ENCODE measurements around the gene LPAR6.
A peak's percentile ranks its signal among the peaks of the same experiment; 100 is the strongest.

The LPAR6 gene

GRCh38 chr13:48383384-48383783 lies 29.5 kb downstream of the LPAR6 start:
- no peaks in the 10 kb centered on the region for H3K79me2 ChIP-seq (ENCODE audit: control insufficient read depth, insufficient read depth, low read length)
- H3K79me1 ChIP-seq (ENCODE audit: low read length) = no peaks in the 10 kb centered on the region
- no peak overlapping the region for H2AK5ac ChIP-seq (ENCODE audit: low read length)
- H2BK120ac ChIP-seq (ENCODE audit: low read depth, low read length) = no peak overlapping the region
- no peak overlapping the region for H4K8ac ChIP-seq (ENCODE audit: low read depth, low read length)
- H3K9ac ChIP-seq (ENCODE audit: low read length) = no peak overlapping the region
- H2BK5ac ChIP-seq (ENCODE audit: low read length) = no peak overlapping the region
- H3K36me3 ChIP-seq (ENCODE audit: control insufficient read depth, insufficient read depth, low read length) = no peaks in the 10 kb centered on the region
- H3K56ac ChIP-seq (ENCODE audit: low read length) = no peak overlapping the region
- H3K4ac ChIP-seq (ENCODE audit: low read depth, low read length) = no peak overlapping the region
- no peak overlapping the region for H3K27ac ChIP-seq (ENCODE audit: low read depth, low read length)
- no peak overlapping the region for H3K18ac ChIP-seq (ENCODE audit: low read length)
- H3K23ac ChIP-seq (ENCODE audit: low read length) = no peak overlapping the region
- no peak overlapping the region for H3K4me2 ChIP-seq (ENCODE audit: low read length)
- no peak overlapping the region for H4K5ac ChIP-seq (ENCODE audit: low read length)
- H3K4me3 ChIP-seq (ENCODE audit: low read length) = no peak overlapping the region
- no peak for DNase-seq
- no peaks in the 10 kb centered on the region for H3K4me1 ChIP-seq (ENCODE audit: control insufficient read depth, low read depth, low read length)
- WGBS (ENCODE audit: extremely low coverage, insufficient coverage, low lambda C conversion rate) = no CpG with 5 or more reads among the region's 2 CpGs
- H3K27me3 ChIP-seq (ENCODE audit: insufficient read depth, low read length, poor library complexity) = no peaks in the 10 kb centered on the region
- H2BK15ac ChIP-seq (replicated peaks; ENCODE audit: low read depth) = no peak overlapping the region

- Histone ChIP-seq H3K56ac (ENCODE audit: low read length) (no peak overlapping the region), H3K36me3 (ENCODE audit: control insufficient read depth, insufficient read depth, low read length) (no peaks in the 10 kb centered on the region), H3K4me2 (ENCODE audit: low read length) (no peak overlapping the region), H3K18ac (ENCODE audit: low read length) (no peak overlapping the region), H3K27ac (ENCODE audit: low read depth, low read length) (no peak overlapping the region), H2AK5ac (ENCODE audit: low read length) (no peak overlapping the region), H3K4me1 (ENCODE audit: control insufficient read depth, low read depth, low read length) (no peaks in the 10 kb centered on the region), H3K79me2 (ENCODE audit: control insufficient read depth, insufficient read depth, low read length) (no peaks in the 10 kb centered on the region), H3K79me1 (ENCODE audit: low read length) (no peaks in the 10 kb centered on the region), H2BK5ac (ENCODE audit: low read length) (no peak overlapping the region), H2BK15ac (replicated peaks; ENCODE audit: low read depth) (no peak overlapping the region), H2BK120ac (ENCODE audit: low read depth, low read length) (no peak overlapping the region), H3K23ac (ENCODE audit: low read length) (no peak overlapping the region), H3K9ac (ENCODE audit: low read length) (no peak overlapping the region), H3K4me3 (ENCODE audit: low read length) (no peak overlapping the region), H3K27me3 (ENCODE audit: insufficient read depth, low read length, poor library complexity) (no peaks in the 10 kb centered on the region), H4K5ac (ENCODE audit: low read length) (no peak overlapping the region), H3K4ac (ENCODE audit: low read depth, low read length) (no peak overlapping the region), H4K8ac (ENCODE audit: low read depth, low read length) (no peak overlapping the region)
- DNase-seq = no peak
Observed at GRCh38 chr13:48380581-48380980, 32.3 kb downstream of the LPAR6 start.

GRCh38 chr13:48377857-48378256 lies 35.1 kb downstream of the LPAR6 start:
- no peaks in the 10 kb centered on the region for H3K79me1 ChIP-seq (ENCODE audit: low read length)
- H2BK5ac ChIP-seq (ENCODE audit: low read length) = no peak overlapping the region
- H3K36me3 ChIP-seq (ENCODE audit: control insufficient read depth, insufficient read depth, low read length) = no peaks in the 10 kb centered on the region
- WGBS (ENCODE audit: extremely low coverage, insufficient coverage, low lambda C conversion rate) = no CpG with 5 or more reads among the region's 2 CpGs
- no peak overlapping the region for H3K9ac ChIP-seq (ENCODE audit: low read length)
- H2BK120ac ChIP-seq (ENCODE audit: low read depth, low read length) = no peak overlapping the region
- H2BK15ac ChIP-seq (replicated peaks; ENCODE audit: low read depth) = no peak overlapping the region
- DNase-seq = no peak
- no peak overlapping the region for H3K4me2 ChIP-seq (ENCODE audit: low read length)
- no peaks in the 10 kb centered on the region for H3K79me2 ChIP-seq (ENCODE audit: control insufficient read depth, insufficient read depth, low read length)
- no peak overlapping the region for H3K23ac ChIP-seq (ENCODE audit: low read length)
- no peak overlapping the region for H3K27ac ChIP-seq (ENCODE audit: low read depth, low read length)
- no peak overlapping the region for H2AK5ac ChIP-seq (ENCODE audit: low read length)
- H4K5ac ChIP-seq (ENCODE audit: low read length) = no peak overlapping the region
- H4K8ac ChIP-seq (ENCODE audit: low read depth, low read length) = no peak overlapping the region
- no peaks in the 10 kb centered on the region for H3K27me3 ChIP-seq (ENCODE audit: insufficient read depth, low read length, poor library complexity)
- no peak overlapping the region for H3K4ac ChIP-seq (ENCODE audit: low read depth, low read length)
- H3K4me3 ChIP-seq (ENCODE audit: low read length) = no peak overlapping the region
- no peak overlapping the region for H3K56ac ChIP-seq (ENCODE audit: low read length)
- H3K18ac ChIP-seq (ENCODE audit: low read length) = no peak overlapping the region
- no peaks in the 10 kb centered on the region for H3K4me1 ChIP-seq (ENCODE audit: control insufficient read depth, low read depth, low read length)

- no peak overlapping the region for H2BK15ac ChIP-seq (replicated peaks; ENCODE audit: low read depth)
- no peaks in the 10 kb centered on the region for H3K36me3 ChIP-seq (ENCODE audit: control insufficient read depth, insufficient read depth, low read length)
Observed at GRCh38 chr13:48370815-48371214, 42.1 kb downstream of the LPAR6 start.

GRCh38 chr13:48369988-48370387 lies 42.9 kb downstream of the LPAR6 start:
- Histone ChIP-seq H2AK5ac (ENCODE audit: low read length) (no peak overlapping the region), H3K36me3 (ENCODE audit: control insufficient read depth, insufficient read depth, low read length) (no peaks in the 10 kb centered on the region), H3K4me3 (ENCODE audit: low read length) (no peak overlapping the region), H2BK5ac (ENCODE audit: low read length) (no peak overlapping the region), H3K27ac (ENCODE audit: low read depth, low read length) (no peak overlapping the region), H2BK120ac (ENCODE audit: low read depth, low read length) (no peak overlapping the region), H3K9ac (ENCODE audit: low read length) (no peak overlapping the region), H3K4me2 (ENCODE audit: low read length) (no peak overlapping the region), H2BK15ac (replicated peaks; ENCODE audit: low read depth) (no peak overlapping the region), H3K18ac (ENCODE audit: low read length) (peak overlapping the region; percentile 39), H3K27me3 (ENCODE audit: insufficient read depth, low read length, poor library complexity) (no peaks in the 10 kb centered on the region), H4K8ac (ENCODE audit: low read depth, low read length) (no peak overlapping the region), H3K4me1 (ENCODE audit: control insufficient read depth, low read depth, low read length) (no peaks in the 10 kb centered on the region), H3K4ac (ENCODE audit: low read depth, low read length) (no peak overlapping the region), H3K56ac (ENCODE audit: low read length) (no peak overlapping the region), H3K79me1 (ENCODE audit: low read length) (no peaks in the 10 kb centered on the region), H4K5ac (ENCODE audit: low read length) (no peak overlapping the region), H3K23ac (ENCODE audit: low read length) (no peak overlapping the region), H3K79me2 (ENCODE audit: control insufficient read depth, insufficient read depth, low read length) (no peaks in the 10 kb centered on the region)
- no peak for DNase-seq
- no CpG with 5 or more reads among the region's 1 CpG for WGBS (ENCODE audit: extremely low coverage, insufficient coverage, low lambda C conversion rate)

More at GRCh38 chr13:48370815-48371214, 42.1 kb downstream of the LPAR6 start:
- no CpG with 5 or more reads among the region's 2 CpGs for WGBS (ENCODE audit: extremely low coverage, insufficient coverage, low lambda C conversion rate)
- Histone ChIP-seq H2BK120ac (ENCODE audit: low read depth, low read length) (no peak overlapping the region), H3K27ac (ENCODE audit: low read depth, low read length) (no peak overlapping the region), H3K79me1 (ENCODE audit: low read length) (no peaks in the 10 kb centered on the region), H2AK5ac (ENCODE audit: low read length) (no peak overlapping the region), H3K4me1 (ENCODE audit: control insufficient read depth, low read depth, low read length) (no peaks in the 10 kb centered on the region), H2BK5ac (ENCODE audit: low read length) (no peak overlapping the region), H3K4ac (ENCODE audit: low read depth, low read length) (no peak overlapping the region), H4K5ac (ENCODE audit: low read length) (no peak overlapping the region), H3K18ac (ENCODE audit: low read length) (no peak overlapping the region), H3K4me2 (ENCODE audit: low read length) (no peak overlapping the region), H3K9ac (ENCODE audit: low read length) (no peak overlapping the region), H3K4me3 (ENCODE audit: low read length) (no peak overlapping the region), H3K79me2 (ENCODE audit: control insufficient read depth, insufficient read depth, low read length) (no peaks in the 10 kb centered on the region), H3K23ac (ENCODE audit: low read length) (no peak overlapping the region), H3K27me3 (ENCODE audit: insufficient read depth, low read length, poor library complexity) (no peaks in the 10 kb centered on the region), H4K8ac (ENCODE audit: low read depth, low read length) (no peak overlapping the region), H3K56ac (ENCODE audit: low read length) (no peak overlapping the region)
- peak; percentile 26 for DNase-seq

Measured in mesendoderm (in vitro differentiated cells).